Kidney glomerular epithelial cell (primary cell): Measurements from ENCODE around the gene ZFYVE9.
"Not testable (repeated sequence)": the region's sequence is repeated elsewhere in the genome, so short reads cannot be mapped to it uniquely, and the experiment has no call there.

Experiments used
- DNase-seq: peaks from one replicate; lab custom pipeline; 2025; lab: John Stamatoyannopoulos, UW

Gene ZFYVE9

GRCh38 chr1:52141513-52142219 lies at the start of gene ZFYVE9:
TSS of gene ZFYVE9 (plus strand) at chr1:52142089. CDS start at chr1:52233207, 91,118 bp downstream.
- DNase-seq = peak; percentile 55

DNA sequence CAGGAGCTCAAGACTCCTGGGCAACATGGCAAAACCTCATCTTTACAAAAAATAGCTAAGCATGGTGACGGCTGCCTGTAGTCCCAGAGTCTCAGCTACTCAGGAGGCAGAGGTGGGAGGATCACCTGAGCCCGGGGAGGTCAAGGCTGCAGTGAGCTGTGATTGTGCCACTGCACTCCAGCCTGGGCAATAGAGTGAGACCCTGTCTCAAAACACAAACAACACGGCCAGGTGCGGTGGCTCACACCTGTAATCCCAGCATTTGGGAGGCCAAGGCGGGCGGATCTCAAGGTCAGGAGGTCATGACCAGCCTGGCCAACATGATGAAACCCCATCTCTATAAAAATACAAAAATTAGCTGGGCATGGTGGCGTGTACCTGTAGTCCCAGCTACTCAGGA lies 47.6 kb upstream of the ZFYVE9 start:
- DNase-seq = not testable (repeated sequence)

- DNase-seq = no peak
Observed at GRCh38 chr1:52096216-52096615, 45.7 kb upstream of the ZFYVE9 start.

DNA sequence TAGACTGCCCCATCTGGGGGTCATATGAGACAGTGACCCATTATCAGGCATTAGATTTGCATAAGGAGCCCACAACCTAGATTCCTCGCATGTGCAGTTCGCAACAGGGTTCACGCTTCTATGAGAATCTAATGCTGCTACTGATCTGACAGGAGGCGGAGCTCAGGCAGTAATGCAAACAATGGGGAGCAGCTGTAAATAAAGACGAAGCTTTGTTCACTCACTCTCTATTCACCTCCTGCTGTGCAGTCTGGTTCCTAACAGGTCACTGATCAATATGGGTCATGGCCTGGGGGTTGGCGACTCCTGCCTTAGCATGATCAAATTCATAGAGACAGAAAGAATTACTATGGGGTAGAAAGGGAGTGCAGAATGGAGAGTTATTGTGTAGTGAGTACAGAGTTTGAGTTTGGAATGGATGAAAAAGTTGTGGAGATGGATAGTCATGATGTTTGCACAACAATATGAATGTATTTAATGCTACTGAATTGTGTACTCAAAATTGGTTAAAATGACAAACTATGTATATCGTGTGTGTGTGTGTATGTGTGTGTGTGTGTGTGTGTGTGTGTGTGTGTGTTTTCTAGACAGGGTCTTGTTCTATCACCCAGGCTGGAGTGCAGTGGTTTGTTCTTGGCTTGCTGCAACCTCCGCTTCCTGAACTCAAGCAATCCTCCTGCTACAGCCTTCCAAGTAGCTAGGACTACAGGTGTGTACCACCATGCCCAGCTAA lies 43.6 kb upstream of the ZFYVE9 start:
- no peak for DNase-seq

DNA sequence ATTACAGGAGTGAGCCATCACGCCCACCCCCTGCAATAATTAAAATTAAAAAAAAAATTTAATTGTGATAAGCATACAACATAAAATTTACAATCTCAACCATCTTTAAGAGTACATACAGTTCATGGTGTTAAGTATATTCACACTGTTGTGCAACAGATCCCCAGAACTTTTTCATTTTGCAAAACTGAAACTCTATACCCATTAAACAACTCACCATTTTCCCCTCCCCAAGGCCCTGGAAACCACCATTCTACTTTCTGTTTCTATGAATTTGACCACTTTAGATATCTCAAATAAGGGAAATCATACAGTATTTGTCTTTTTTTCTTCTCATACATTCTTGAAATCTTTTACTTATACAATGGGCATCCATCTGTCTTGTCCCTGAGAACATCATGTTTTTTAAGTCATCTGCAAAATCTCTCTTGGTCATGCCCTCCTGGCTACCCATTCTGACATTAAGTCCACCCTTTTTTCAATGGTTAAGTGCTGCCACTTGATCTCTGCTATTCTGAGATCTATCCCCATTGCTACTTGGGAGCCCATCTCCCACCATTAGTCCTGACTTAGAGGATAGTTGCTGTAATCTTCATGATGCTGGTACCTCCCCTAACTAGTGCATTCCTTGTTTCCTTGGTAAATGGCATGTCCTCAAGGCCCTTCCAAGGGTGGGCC lies 39.4 kb upstream of the ZFYVE9 start:
- no peak for DNase-seq

GRCh38 chr1:52111492-52111891 lies 30.4 kb upstream of the ZFYVE9 start:
- no peak for DNase-seq

DNA sequence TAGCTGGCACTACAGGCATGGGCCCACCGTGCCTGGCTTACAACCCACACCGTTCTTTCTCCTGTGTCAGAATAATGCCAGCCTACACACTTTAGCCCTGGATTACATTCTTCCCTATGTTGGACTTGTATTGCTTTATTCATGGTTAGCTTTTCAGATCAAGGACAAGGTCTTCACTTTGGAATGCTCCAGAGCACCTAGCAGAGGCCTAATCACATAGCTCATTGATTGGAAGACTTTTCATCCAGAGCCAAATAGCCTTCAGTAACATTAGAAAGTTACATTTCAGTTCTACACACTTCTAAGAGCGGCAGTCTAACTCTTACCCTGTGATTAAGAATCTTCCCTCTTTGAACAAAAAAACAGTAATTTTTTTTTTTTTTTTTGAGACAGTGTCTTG lies 29.4 kb upstream of the ZFYVE9 start:
- DNase-seq = no peak

DNA sequence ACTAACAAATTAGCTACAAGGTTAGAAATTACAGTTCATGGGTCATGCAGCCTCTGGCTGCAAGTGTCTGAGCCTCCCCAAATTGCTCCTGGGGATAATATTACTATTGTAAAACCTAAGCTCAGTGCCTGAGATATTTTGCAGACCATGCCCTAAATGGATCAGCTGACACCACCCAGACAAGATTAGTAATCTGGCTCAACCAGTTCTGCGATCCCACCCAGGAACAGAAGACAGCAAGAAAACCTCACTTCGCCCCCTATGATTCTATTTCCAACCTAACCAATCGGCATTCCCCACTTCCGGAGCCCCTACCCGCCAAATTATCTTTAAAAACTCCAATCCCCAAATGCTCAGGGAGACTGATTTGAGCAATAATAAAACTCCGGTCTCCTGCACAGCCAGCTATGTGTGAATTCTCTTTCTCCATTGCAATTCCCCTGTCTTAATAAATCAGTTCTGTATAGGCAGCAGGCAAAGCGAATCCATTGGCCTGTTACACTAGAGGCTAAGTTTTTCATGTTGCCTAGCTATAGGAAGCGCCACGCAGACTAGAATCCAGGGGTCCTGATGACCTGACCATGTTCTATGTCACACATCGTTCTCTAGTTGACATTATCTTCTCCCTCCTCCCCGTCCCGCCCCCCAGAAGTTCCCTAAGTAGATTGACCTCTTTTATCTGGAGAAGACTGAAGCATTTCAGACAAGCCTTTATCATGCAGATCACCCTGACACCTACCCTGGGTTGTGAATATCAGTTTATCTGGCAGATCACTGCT lies 22.4 kb upstream of the ZFYVE9 start:
- no peak for DNase-seq

DNA sequence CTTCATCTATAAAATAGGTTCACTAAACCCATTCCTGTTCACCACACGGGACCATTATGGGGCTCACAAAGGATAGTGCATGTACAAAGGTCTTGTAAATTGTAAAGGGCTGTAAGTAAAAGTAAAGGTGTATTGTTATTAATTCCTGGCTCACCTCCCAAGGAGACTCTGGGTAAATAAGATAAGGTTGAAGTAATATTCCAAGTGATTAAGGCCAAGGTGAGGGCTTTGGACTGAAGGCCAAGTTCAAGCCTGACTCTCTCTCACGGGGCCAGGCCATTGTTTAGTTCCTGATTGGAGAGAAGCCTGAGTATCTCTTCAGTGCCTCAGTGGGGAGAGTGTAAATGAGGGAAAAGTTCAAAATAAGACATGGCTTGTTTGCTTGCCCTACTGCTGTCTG lies 19.5 kb upstream of the ZFYVE9 start:
- DNase-seq = no peak

DNA sequence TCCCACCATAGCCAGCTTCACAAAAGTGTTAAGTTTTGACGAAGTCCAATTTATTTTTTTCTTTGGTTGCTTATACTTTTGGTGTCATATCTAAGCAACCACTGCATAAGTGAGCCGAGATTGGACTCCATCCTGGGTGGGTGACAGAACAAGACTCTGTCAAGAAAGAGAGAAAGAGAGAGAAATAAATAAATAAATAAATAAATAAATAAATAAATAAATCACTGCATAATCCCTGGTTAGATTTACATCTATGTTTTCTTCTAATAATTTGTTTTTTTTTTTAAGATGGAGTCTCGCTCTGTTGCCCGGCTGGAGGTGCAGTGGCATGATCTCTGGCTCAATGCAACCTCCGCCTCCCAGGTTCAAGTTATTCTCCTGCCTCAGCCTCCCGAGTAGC lies 18.3 kb upstream of the ZFYVE9 start:
- no peak for DNase-seq

DNA sequence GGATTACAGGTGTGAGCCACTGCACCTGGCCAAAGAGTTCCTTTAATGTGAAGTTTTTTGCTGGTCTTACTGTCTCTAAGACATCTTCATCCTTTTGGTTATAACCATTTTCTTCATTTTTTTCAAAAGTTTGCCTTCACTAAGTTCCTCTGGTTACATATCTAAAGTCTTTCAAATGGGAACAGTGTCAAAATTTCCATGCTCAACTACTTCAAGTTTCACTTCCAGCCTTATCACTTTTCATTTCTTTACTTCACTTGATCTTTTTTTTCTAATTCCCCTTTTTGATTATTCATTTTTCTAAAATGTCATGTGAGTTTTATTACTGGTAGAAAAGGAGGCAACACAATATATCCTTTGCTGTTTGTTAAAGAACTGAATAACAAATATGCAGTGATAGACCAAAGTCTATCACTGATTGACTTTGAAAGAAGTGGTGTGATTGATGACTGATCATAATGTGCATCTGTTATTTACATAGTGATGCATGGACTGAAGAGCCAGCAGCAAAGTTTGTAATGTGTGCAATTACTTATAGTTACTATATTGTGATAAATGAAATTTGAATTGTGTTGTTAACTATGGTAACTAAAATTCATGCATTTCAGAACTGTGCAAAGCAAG lies 16.0 kb upstream of the ZFYVE9 start:
- DNase-seq = no peak

DNA sequence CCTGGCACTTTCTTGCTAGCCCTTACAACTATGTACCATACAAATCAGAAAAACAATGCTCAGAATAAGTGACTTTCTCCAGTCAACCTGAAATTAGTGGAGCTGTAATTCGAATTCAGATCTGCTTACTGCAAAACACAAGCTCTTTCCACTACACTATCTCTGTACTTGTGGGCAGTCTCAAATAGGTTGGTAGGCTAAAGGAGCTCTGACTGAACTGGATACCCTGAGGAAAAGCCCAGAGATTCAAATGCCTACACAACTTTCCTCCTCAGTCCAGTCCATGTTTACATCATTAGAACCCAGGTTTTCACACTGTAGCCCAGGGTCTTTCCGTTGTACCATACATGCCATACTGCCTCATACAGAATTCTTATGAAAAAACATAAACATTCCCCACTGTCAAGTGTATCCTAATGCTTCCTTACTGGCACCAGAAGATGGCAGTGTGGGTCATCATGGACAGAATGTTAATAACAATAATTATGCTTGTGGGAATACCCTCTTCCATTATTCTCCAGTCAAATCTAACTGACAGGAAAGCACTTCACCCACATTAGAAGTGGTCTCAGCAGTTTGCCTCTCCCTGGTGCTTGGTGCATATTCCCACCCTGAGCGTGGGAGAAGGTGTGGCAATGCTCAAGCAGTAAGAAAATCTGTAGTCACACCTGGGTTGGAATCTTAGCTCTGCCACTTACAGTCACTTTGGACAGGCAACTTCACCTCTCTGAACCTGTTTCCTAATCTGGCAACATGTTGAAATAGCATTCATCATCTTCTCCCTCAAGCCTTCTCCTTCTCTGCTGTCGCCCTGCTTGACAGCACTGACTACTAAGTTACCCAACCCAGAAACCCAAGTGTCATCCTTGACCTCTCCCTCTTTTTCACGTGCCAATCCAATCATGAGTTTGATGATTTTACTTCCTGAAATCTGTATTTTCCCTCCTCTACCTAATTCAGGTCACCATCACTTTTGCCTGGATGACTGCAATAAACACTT lies 14.4 kb upstream of the ZFYVE9 start:
- peak; percentile 47 for DNase-seq

DNA sequence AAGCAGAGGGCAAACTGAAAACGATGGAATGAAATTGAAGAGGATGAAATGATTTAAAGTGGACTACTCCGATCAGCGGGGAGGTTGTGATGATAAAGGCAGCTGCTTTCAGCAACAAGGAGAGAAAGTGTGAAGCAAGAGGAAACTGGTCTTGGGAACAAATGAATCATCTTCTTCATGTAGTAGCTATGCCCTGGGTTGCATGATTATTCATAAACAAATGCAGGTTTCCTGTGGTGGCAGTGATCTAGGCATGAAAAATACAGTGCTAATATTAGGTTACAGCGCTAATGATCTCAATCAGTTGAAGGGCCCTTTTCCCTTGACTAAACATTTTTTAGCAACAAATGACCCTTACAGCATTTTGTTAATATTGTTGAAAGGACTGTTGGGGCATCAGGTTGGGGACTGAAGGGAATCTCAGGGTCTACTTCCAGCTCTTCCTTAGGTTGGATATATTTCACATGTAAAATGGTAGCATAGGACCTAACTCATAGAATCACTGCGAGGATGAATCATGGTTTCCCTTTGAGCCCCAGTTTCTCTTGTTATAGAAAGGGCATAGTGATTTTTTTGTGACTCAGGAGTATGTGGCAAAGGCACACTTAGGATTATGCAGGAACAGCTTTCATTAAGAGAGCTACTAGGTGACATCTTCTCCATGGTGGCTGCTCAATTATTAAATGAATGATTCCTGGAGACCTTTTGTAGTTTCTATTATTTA lies 1.9 kb upstream of the ZFYVE9 start:
- DNase-seq = peak; percentile 28

DNA sequence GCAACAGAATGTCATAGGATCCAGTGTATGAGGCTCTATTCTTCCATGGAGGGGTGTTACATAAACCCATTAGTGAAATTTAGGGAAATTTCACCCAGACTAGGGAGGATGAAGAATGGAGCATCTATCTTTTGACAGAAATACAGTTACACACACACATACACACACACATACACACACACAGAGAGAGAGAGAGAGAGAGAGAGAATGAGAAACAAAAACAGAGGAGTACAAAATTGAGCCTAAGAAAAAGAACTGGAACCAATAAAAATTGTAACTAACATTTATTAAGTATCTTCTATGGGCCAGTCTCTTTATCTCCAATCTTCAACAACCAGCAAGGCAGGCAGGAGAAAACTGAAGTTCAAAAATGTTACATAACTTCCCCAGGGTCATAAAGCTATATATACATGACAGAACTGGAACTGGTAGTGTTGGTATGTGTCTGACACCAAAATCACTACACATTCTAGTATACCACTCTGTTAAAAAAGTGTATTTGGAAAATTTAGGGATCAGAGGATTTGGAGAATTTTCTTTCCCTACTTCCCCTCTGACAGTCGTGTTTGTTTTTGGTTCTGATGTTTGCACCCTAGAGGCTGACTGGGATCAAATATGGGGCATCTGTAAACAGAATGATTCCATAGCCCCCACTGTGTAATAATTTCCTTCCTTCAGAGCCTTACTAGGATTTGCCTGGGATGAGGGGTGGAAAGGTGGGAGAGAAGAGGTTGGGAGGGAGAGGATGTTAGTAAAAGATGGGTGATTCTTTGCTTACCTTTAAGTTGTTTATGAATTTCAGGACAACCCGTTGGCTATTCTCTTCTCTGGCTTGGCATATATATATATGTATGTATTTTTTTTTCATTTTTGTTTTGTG lies 1.0 kb upstream of the ZFYVE9 start:
- DNase-seq = no peak

- DNase-seq = peak; percentile 55
Observed at GRCh38 chr1:52142220-52143183, 613 bp downstream of the ZFYVE9 start.

- DNase-seq = no peak
Observed at GRCh38 chr1:52145137-52145536, 3.2 kb downstream of the ZFYVE9 start.

DNA sequence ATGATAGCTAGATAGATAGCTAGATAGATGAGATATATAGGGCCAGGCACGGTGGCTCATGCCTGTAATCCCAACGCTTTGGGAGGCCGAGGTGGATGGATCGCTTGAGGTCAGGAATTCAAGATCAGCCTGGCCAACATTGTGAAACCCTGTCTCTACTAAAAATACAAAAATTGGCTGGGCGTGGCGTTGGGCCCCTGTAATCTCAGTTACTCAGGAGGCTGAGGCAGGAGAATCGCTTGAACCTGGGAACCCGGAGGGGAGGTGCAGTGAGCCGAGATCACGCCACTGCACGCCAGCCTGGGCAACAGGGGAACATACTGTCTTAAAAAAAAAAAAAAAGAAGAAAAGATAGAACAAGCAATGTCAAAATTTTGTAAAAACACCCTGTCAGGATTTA lies 8.6 kb downstream of the ZFYVE9 start:
- DNase-seq = not testable (repeated sequence)

- no peak for DNase-seq
Observed at GRCh38 chr1:52150946-52151345, 9.1 kb downstream of the ZFYVE9 start.
